ENCODE measurements around the gene TEF.

GRCh38 chr22:41411021-41411851 lies 29.5 kb downstream of the TEF start:
- TF ChIP-seq CTCF (IDR thresholded peaks at IDR 0.05; ENCODE audit: low read length) (no peak), EZH2 (IDR thresholded peaks at IDR 0.05; ENCODE audit: borderline replicate concordance, low read length) (no peak)
